HUES64 (cell line): ENCODE measurements around the gene PDZD7.
A peak's percentile ranks its signal among the peaks of the same experiment; 100 is the strongest.

Source experiments
- H3K27ac ChIP-seq: 2 replicates; pipeline ENCODE4 v1.7.0; 2013; ENCODE audit warnings: low read depth, low read length, inconsistent platforms
- H3K27me3 ChIP-seq: 2 replicates; pipeline ENCODE4 v1.6.1; 2013; ENCODE audit warnings: mild to moderate bottlenecking, low read length; ENCODE audit not compliant: insufficient read depth
- H3K36me3 ChIP-seq: 2 replicates; pipeline ENCODE4 v1.6.1; 2013; ENCODE audit warnings: mild to moderate bottlenecking, low read length; ENCODE audit not compliant: insufficient read depth
- H3K4me1 ChIP-seq: 2 replicates; pipeline ENCODE4 v1.6.1; 2013; ENCODE audit warnings: mild to moderate bottlenecking, low read length, moderate library complexity; ENCODE audit not compliant: insufficient read depth
- H3K4me3 ChIP-seq: 2 replicates; pipeline ENCODE4 v1.5.1; 2013; ENCODE audit warnings: mild to moderate bottlenecking, low read length, moderate library complexity
- H3K9ac ChIP-seq: 2 replicates; pipeline ENCODE4 v1.6.1; 2013; ENCODE audit warnings: mild to moderate bottlenecking, low read depth, low read length
- H3K9me3 ChIP-seq: 2 replicates; pipeline ENCODE4 v1.6.1; 2013; ENCODE audit warnings: low read depth, low read length; ENCODE audit not compliant: insufficient read depth
- WGBS: fragments of 150-250, 120-280 bp; methylation state at CpG from one replicate; pipeline ENCODE4 v1.1.7; 2013; ENCODE audit warnings: missing lambda C conversion rate; 5-methylcytosine and 5-hydroxymethylcytosine counted together

The PDZD7 gene

GRCh38 chr10:101060036-101060950, 29.4 kb upstream of the PDZD7 start:
- WGBS: under 1% methylated on average over 37 of the region's 37 CpGs

GRCh38 chr10:101056365-101057151, 25.6 kb upstream of the PDZD7 start:
- H3K4me3 ChIP-seq: no peak overlapping the region
- H3K4me1 ChIP-seq: peaks cover 4% of the 10 kb centered on the region
- H3K27ac ChIP-seq: no peak overlapping the region
- 80% methylated on average over 4 of the region's 4 CpGs for whole genome bisulfite sequencing
- no peaks in the 10 kb centered on the region for H3K36me3 ChIP-seq
- peaks cover 18% of the 10 kb centered on the region for H3K27me3 ChIP-seq
- H3K9me3 ChIP-seq: no peaks in the 10 kb centered on the region
- H3K9ac ChIP-seq: no peak overlapping the region

More at GRCh38 chr10:101060036-101060950, 29.4 kb upstream of the PDZD7 start:
- Histone ChIP-seq H3K36me3 (no peaks in the 10 kb centered on the region), H3K4me3 (peak overlapping the region; percentile 99), H3K9ac (peak overlapping the region; percentile 94), H3K4me1 (peaks cover 23% of the 10 kb centered on the region), H3K27ac (peak overlapping the region; percentile 98), H3K9me3 (no peaks in the 10 kb centered on the region), H3K27me3 (peaks cover 43% of the 10 kb centered on the region)

- Histone ChIP-seq H3K4me3 (no peak overlapping the region), H3K9me3 (no peaks in the 10 kb centered on the region), H3K36me3 (no peaks in the 10 kb centered on the region), H3K27me3 (peaks cover 24% of the 10 kb centered on the region), H3K27ac (no peak overlapping the region), H3K9ac (no peak overlapping the region), H3K4me1 (peaks cover 11% of the 10 kb centered on the region)
- WGBS: 98% methylated on average over 3 of the region's 4 CpGs
Observed at GRCh38 chr10:101055411-101055810, 24.5 kb upstream of the PDZD7 start.

GRCh38 chr10:101054876-101055275, 23.9 kb upstream of the PDZD7 start:
- no peaks in the 10 kb centered on the region for H3K9me3 ChIP-seq
- peaks cover 29% of the 10 kb centered on the region for H3K27me3 ChIP-seq
- H3K4me1 ChIP-seq: peaks cover 12% of the 10 kb centered on the region
- H3K36me3 ChIP-seq: no peaks in the 10 kb centered on the region
- no peak overlapping the region for H3K27ac ChIP-seq
- WGBS: 94% methylated on average over 5 of the region's 5 CpGs
- no peak overlapping the region for H3K4me3 ChIP-seq
- H3K9ac ChIP-seq: no peak overlapping the region

GRCh38 chr10:101054351-101054750, 23.4 kb upstream of the PDZD7 start:
- 0 out of 2 replicates have a peak, but pooled peaks cover 8% of the 10 kb centered on the region for H3K4me1 ChIP-seq
- no peaks in the 10 kb centered on the region for H3K36me3 ChIP-seq
- no peak overlapping the region for H3K4me3 ChIP-seq
- H3K9me3 ChIP-seq: no peaks in the 10 kb centered on the region
- H3K27ac ChIP-seq: no peak overlapping the region
- H3K9ac ChIP-seq: no peak overlapping the region
- WGBS: 90% methylated on average over 1 of the region's 1 CpG
- peaks cover 34% of the 10 kb centered on the region for H3K27me3 ChIP-seq

GRCh38 chr10:101053516-101053915, 22.6 kb upstream of the PDZD7 start:
- Histone ChIP-seq H3K9me3 (no peaks in the 10 kb centered on the region), H3K9ac (no peak overlapping the region), H3K36me3 (no peaks in the 10 kb centered on the region), H3K27ac (no peak overlapping the region), H3K4me3 (no peak overlapping the region), H3K27me3 (peaks cover 43% of the 10 kb centered on the region), H3K4me1 (peaks cover 11% of the 10 kb centered on the region; the same call in 1 of the 2 replicates)

GRCh38 chr10:101052285-101052684, 21.4 kb upstream of the PDZD7 start:
- H3K4me1 ChIP-seq: peaks cover 13% of the 10 kb centered on the region; the same call in 1 of the 2 replicates
- H3K9ac ChIP-seq: no peak overlapping the region
- peaks cover 55% of the 10 kb centered on the region for H3K27me3 ChIP-seq
- no peak overlapping the region for H3K27ac ChIP-seq
- no peaks in the 10 kb centered on the region for H3K36me3 ChIP-seq
- 91% methylated on average over 3 of the region's 3 CpGs for WGBS
- no peak overlapping the region for H3K4me3 ChIP-seq
- H3K9me3 ChIP-seq: no peaks in the 10 kb centered on the region

- H3K9me3 ChIP-seq: no peaks in the 10 kb centered on the region
- peak overlapping the region; percentile 36; the same call in 1 of the 2 replicates for H3K4me3 ChIP-seq
- no peaks in the 10 kb centered on the region for H3K36me3 ChIP-seq
- peaks cover 73% of the 10 kb centered on the region for H3K27me3 ChIP-seq
- no peak overlapping the region; the same call in 1 of the 2 replicates for H3K9ac ChIP-seq
- no peak overlapping the region for H3K27ac ChIP-seq
- 9% methylated on average over 42 of the region's 42 CpGs for WGBS
- H3K4me1 ChIP-seq: peaks cover 20% of the 10 kb centered on the region; the same call in 1 of the 2 replicates
Observed at GRCh38 chr10:101050208-101051069, 19.5 kb upstream of the PDZD7 start.

- no peaks in the 10 kb centered on the region for H3K9me3 ChIP-seq
- peaks cover 25% of the 10 kb centered on the region for H3K4me1 ChIP-seq
- peak overlapping the region; percentile 31; the same call in 1 of the 2 replicates for H3K4me3 ChIP-seq
- 6% methylated on average over 62 of the region's 62 CpGs for WGBS
- H3K27me3 ChIP-seq: peaks cover 93% of the 10 kb centered on the region
- no peak overlapping the region for H3K9ac ChIP-seq
- H3K27ac ChIP-seq: no peak overlapping the region
- no peaks in the 10 kb centered on the region for H3K36me3 ChIP-seq
Observed at GRCh38 chr10:101047961-101048892, 17.3 kb upstream of the PDZD7 start.

- peaks cover 93% of the 10 kb centered on the region for H3K27me3 ChIP-seq
- H3K36me3 ChIP-seq: no peaks in the 10 kb centered on the region
- H3K4me1 ChIP-seq: peaks cover 29% of the 10 kb centered on the region
- no peaks in the 10 kb centered on the region for H3K9me3 ChIP-seq
- H3K4me3 ChIP-seq: peak overlapping the region; percentile 26; the same call in 1 of the 2 replicates
- H3K27ac ChIP-seq: no peak overlapping the region
- 9% methylated on average over 16 of the region's 16 CpGs for WGBS
- no peak overlapping the region for H3K9ac ChIP-seq
Observed at GRCh38 chr10:101047268-101047667, 16.3 kb upstream of the PDZD7 start.
